Heart left ventricle (tissue), 13 donors: ENCODE results near the gene MILR1.

ENCODE experiments used
- POLR2A ChIP-seq, 2 donors: fragments of 450-650 bp; IDR thresholded peaks; one replicate each; pipeline ENCODE4 v1.6.1; 2017; ENCODE audit warnings: antibody characterized with exemption in 2 of 2, mild to moderate bottlenecking in 2 of 2, moderate library complexity in 2 of 2
- TF ChIP-seq, protein P1 (sequence below), 12 donors: fragments of 200-600 bp; sonication (generic) in 4 of 12; IDR thresholded peaks; one replicate each; pipeline versions ENCODE4 v1.5.0 to v1.8.0; 2018 to 2022; ENCODE audit warnings: antibody characterized with exemption in 12 of 12, mild to moderate bottlenecking in 5 of 12
- donor health status: ischemic (EF 13 %, LVEDD 7.1; RV severe dilation, severe dysfunction).
- donor health status: DM: no; HTN: yes; CAD: no.
- donor health status: DM: no; HTN: no; CAD: no.
- donor health status: ischemic (EF 25% LVEDD 6.9; RV normal size, moderate dysfunction).
- donor health status: ischemic (EF 25% LVEDD 5.7; RV mildly dilated, moderate dysfunction).
- donor health status: ischemic (EF 35%, LVEDD 5.7; RV mildly dilated, moderate dysfunction).
- donor health status: nonischemic (EF 11% LVEDD 7.7; RV severe dilation, severe dysfunction).
- donor health status: DM: yes; HTN: yes; CAD: no.
- donor health status: PGD.
- donor health status: ischemic (EF 29% LVEDD 5.4; RV normal size, mild dysfunction).
- donor health status: nonischemic (EF 23%, LVEDD 6.1; RV moderate dilation, normal function).

DNA sequence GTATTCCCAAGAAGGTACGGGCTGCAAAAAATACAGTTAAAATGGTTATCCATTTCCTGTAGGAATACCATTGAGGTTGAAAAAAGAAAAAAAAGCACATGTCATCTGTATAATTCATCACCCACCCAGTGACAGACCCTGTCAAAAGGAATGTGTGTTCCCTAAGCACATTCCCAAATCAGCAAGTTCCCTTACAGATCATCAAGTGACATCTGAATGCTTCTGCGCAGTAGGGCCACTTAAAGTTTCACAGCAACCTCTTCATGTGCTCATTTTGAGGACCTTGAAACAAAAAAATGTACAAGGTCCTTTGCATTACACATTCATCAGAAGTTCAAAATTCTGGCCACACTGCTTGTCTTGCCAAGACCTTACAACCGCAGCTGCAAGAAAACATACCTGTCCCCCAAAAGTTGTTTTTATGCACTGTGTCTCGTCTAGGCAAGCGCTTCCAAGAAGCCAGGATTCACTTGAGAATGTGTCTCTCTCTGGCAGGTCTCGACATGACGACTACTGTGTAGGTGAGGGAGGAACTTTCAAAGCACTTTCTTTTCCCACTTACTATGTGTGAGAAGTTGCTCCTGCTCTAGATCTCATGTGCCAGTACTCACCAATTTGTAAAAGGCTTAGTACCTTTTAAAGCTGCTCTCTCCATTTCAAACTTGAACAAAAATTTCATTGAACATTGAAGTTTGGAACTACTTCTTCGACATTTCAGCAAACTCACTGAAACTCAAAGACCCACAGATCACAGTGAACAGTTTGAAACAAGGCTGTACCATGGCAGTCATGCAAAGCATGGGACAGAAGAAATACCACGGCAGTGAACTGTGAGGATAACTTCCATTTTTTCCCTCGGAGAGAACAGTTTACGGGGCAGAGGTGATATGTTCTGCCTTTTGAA is 52.2 kb downstream of the MILR1 start:
- TF ChIP-seq, protein P1, sequence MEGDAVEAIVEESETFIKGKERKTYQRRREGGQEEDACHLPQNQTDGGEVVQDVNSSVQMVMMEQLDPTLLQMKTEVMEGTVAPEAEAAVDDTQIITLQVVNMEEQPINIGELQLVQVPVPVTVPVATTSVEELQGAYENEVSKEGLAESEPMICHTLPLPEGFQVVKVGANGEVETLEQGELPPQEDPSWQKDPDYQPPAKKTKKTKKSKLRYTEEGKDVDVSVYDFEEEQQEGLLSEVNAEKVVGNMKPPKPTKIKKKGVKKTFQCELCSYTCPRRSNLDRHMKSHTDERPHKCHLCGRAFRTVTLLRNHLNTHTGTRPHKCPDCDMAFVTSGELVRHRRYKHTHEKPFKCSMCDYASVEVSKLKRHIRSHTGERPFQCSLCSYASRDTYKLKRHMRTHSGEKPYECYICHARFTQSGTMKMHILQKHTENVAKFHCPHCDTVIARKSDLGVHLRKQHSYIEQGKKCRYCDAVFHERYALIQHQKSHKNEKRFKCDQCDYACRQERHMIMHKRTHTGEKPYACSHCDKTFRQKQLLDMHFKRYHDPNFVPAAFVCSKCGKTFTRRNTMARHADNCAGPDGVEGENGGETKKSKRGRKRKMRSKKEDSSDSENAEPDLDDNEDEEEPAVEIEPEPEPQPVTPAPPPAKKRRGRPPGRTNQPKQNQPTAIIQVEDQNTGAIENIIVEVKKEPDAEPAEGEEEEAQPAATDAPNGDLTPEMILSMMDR (IDR thresholded peaks at IDR 0.05): no peak
- no peak for TF ChIP-seq POLR2A (IDR thresholded peaks at IDR 0.05)
